K562 (cell line): Measurements from ENCODE around the gene MT1A. TPM values are rescaled to one million over a fixed set of nuclear protein-coding genes. Genes with fewer than 3 reads are reported as not detected.

Experiments
- ATAC-seq: fragments of 200-7000 bp; cut with Tn5 transposase; 3 replicates; pipeline ENCODE4 v1.9.1; 2020; ENCODE audit warnings: moderate library complexity
- BruUV-seq: library from RNA; stranded (reverse); fragments of 400-500 nt; replicated peaks from 2 replicates; lab custom pipeline; 2021; lab: Mats Ljungman, UMichigan
- CTCF ChIA-PET: fragments of 300-600 bp; formaldehyde crosslinking; extraction: SDS; loops from one replicate; lab custom pipeline; 2021; ENCODE audit warnings: low intra/inter-chr PET ratio; lab: Yijun Ruan, JAX
- POLR2A ChIA-PET: fragments of 300-600, 350-650 bp; sonication (Branson Sonifier 250); formaldehyde crosslinking; extraction: SDS; loops from one replicate; lab custom pipeline; 2021; ENCODE audit warnings: antibody characterized with exemption, inconsistent platforms; lab: Yijun Ruan, JAX
- DNase-seq, 4 experiments: peaks; one replicate each; pipeline versions ENCODE4 v3.0.0 to v3.0.0-alpha.2; 2011 to 2018; ENCODE audit warnings: low spot score in 3 of 4, mixed read lengths in 3 of 4; ENCODE audit errors: extremely low read depth in 1 of 4
- FAIRE-seq: peaks from 2 replicates; lab custom pipeline; 2011; peaks lifted over from hg19 to GRCh38; lab: Jason Lieb, UNC
- H2AFZ ChIP-seq: 2 replicates; pipeline ENCODE4 v1.6.0; 2011; ENCODE audit warnings: low read depth, low read length, control low read depth, inconsistent platforms
- H3K27ac ChIP-seq: fragments of 200-600 bp; 3 replicates; pipeline ENCODE4 v1.8.0; 2011; ENCODE audit warnings: low read depth, mild to moderate bottlenecking, control low read depth, inconsistent platforms, low read length, moderate library complexity, mixed read lengths; ENCODE audit errors: extremely low read depth
- H3K27me3 ChIP-seq, 2 experiments: fragments of 300-600 bp in 1 of 2; 2 replicates in 1 of 2; 3 replicates in 1 of 2; pipeline versions ENCODE4 v1.6.0 to v1.8.0; 2011; ENCODE audit warnings: inconsistent platforms in 2 of 2, low read length in 2 of 2, mild to moderate bottlenecking in 1 of 2, mixed read lengths in 1 of 2, moderate library complexity in 1 of 2; ENCODE audit not compliant: control insufficient read depth in 2 of 2, insufficient read depth in 2 of 2
- H3K36me3 ChIP-seq: fragments of 300-600 bp; 3 replicates; pipeline ENCODE4 v1.8.0; 2011; ENCODE audit warnings: mild to moderate bottlenecking, low read length, inconsistent platforms; ENCODE audit not compliant: control insufficient read depth, insufficient read depth
- H3K4me1 ChIP-seq, 2 experiments: fragments of 200-600 bp in 1 of 2; replicated peaks in 1 of 2; 2 replicates in 1 of 2; 3 replicates in 1 of 2; pipeline versions ENCODE4 v1.5.1 to v1.8.0; 2011; ENCODE audit warnings: inconsistent platforms in 2 of 2, low read length in 2 of 2, mild to moderate bottlenecking in 1 of 2, mixed read lengths in 1 of 2, moderate library complexity in 1 of 2; ENCODE audit not compliant: control insufficient read depth in 2 of 2, insufficient read depth in 2 of 2
- H3K4me2 ChIP-seq: 2 replicates; pipeline ENCODE4 v1.6.1; 2011; ENCODE audit warnings: low read length, control low read depth, inconsistent platforms, mixed read lengths; ENCODE audit not compliant: insufficient read depth
- H3K4me3 ChIP-seq: fragments of 200-600 bp; sonication (generic), shearing (Covaris generic); 2 replicates; pipeline ENCODE4 v1.5.1; 2016; ENCODE audit warnings: control low read depth, inconsistent platforms
- H3K79me2 ChIP-seq: fragments of 200-600 bp; 3 replicates; pipeline ENCODE4 v1.8.0; 2011; ENCODE audit warnings: low read length, inconsistent platforms; ENCODE audit not compliant: control insufficient read depth, insufficient read depth
- H3K9ac ChIP-seq, 2 experiments: 2 replicates each; pipeline versions ENCODE4 v1.6.0 to v1.6.1; 2011; ENCODE audit warnings: low read depth in 2 of 2, low read length in 2 of 2, control low read depth in 1 of 2, inconsistent platforms in 1 of 2, mild to moderate bottlenecking in 1 of 2, mixed read lengths in 1 of 2; ENCODE audit not compliant: insufficient read depth in 1 of 2
- H3K9me1 ChIP-seq: one replicate; pipeline ENCODE4 v1.6.0; 2011; ENCODE audit warnings: inconsistent platforms, mild to moderate bottlenecking, low read length, moderate library complexity; ENCODE audit not compliant: control insufficient read depth, insufficient read depth
- H3K9me3 ChIP-seq: replicated peaks from 2 replicates; pipeline ENCODE4 v1.5.1; 2011; ENCODE audit warnings: low read depth, low read length, inconsistent platforms; ENCODE audit not compliant: control insufficient read depth, insufficient read depth
- H4K20me1 ChIP-seq: replicated peaks from 2 replicates; pipeline ENCODE4 v1.6.1; 2011; ENCODE audit warnings: low read length, inconsistent platforms, mixed read lengths; ENCODE audit not compliant: control insufficient read depth, insufficient read depth
- BDP1 ChIP-seq: IDR thresholded peaks from 3 replicates; pipeline ENCODE4 v1.6.1; 2011; ENCODE audit not compliant: insufficient read length, insufficient read depth
- CHD4 ChIP-seq: fragments of 200-600 bp; sonication (generic); IDR thresholded peaks from 3 replicates; pipeline ENCODE4 v1.6.1; 2012; ENCODE audit warnings: low read depth, mild to moderate bottlenecking, mixed read lengths, low read length, inconsistent platforms; ENCODE audit not compliant: insufficient read depth, insufficient replicate concordance, poor library complexity, severe bottlenecking
- ESRRB ChIP-seq: fragments of 250-450 bp; sonication (Bioruptor Pico); IDR thresholded peaks from 2 replicates; pipeline ENCODE4 v1.5.0; 2020; ENCODE audit warnings: mild to moderate bottlenecking, moderate library complexity, borderline replicate concordance
- HNRNPUL1 ChIP-seq: fragments of 200-400 bp; formaldehyde crosslinking; IDR thresholded peaks from 2 replicates; pipeline ENCODE4 v1.6.1; 2017; ENCODE audit warnings: low read length
- NCOA2 ChIP-seq, 2 experiments: fragments of 450-650 bp; IDR thresholded peaks; 2 replicates each; pipeline ENCODE4 v1.6.1; 2018; ENCODE audit warnings: mild to moderate bottlenecking in 2 of 2, moderate library complexity in 1 of 2; ENCODE audit not compliant: partially characterized antibody in 2 of 2
- POU5F1 ChIP-seq: fragments of 150-350 bp; IDR thresholded peaks from 2 replicates; pipeline ENCODE4 v1.6.1; 2014; ENCODE audit warnings: borderline replicate concordance, low read length, low read depth, mild to moderate bottlenecking; ENCODE audit not compliant: partially characterized antibody
- ZFP36 ChIP-seq: fragments of 150-350 bp; IDR thresholded peaks from 2 replicates; pipeline ENCODE4 v1.6.1; 2018; ENCODE audit warnings: low read length, low read depth; ENCODE audit not compliant: partially characterized antibody
- ZNF253 ChIP-seq: fragments of 250-450 bp; sonication (Bioruptor Pico); conservative IDR thresholded peaks from 2 replicates; pipeline ENCODE4 v1.6.1; 2021; ENCODE audit warnings: mild to moderate bottlenecking
- ZNF445 ChIP-seq: fragments of 250-450 bp; sonication (Bioruptor Pico); IDR thresholded peaks from 2 replicates; pipeline ENCODE4 v1.4.0; 2020; ENCODE audit warnings: low read depth, mild to moderate bottlenecking, moderate library complexity
- ZSCAN29 ChIP-seq: fragments of 450-650 bp; IDR thresholded peaks from 2 replicates; pipeline ENCODE4 v1.6.1; 2017
- in situ Hi-C: fragments of 300-500 bp; cut with MboI; formaldehyde crosslinking; loops from 4 replicates; pipeline ENCODE4 v1.15.0; 2018; ENCODE audit warnings: inconsistent platforms, mixed read lengths
- intact Hi-C: fragments of 100-400 bp; cut with micrococcal nuclease; formaldehyde crosslinking; loops from 2 replicates; pipeline ENCODE4 v1.14.2; 2022
- polyA plus RNA-seq, 8 experiments: library from polyadenylated mRNA; depleted of rRNA in 4 of 8; stranded (reverse) in 5 of 8; unstranded in 3 of 8; fragments of >200 nt; fragmentation: Nextera tagmentation in 2 of 8; fragmentation: Illumina TruSeq in 1 of 8; extraction: Ambion mirVana in 2 of 8; extraction: Trizol in 1 of 8; gene quantifications; 2 replicates each; pipeline versions ENCODE4 v1.2.1 to v1.2.3, GENCODE V29; 2011 to 2014; ENCODE audit warnings: inconsistent platforms in 1 of 8, missing spikeins in 1 of 8
- total RNA-seq, 7 experiments: library from RNA; depleted of rRNA in 6 of 7; stranded (reverse); fragments of >200 nt in 6 of 7; fragmentation: Illumina TruSeq in 2 of 7; extraction: Trizol in 2 of 7; gene quantifications; 2 replicates each; pipeline versions ENCODE4 v1.2.1 to v1.2.3, GENCODE V29; 2011 to 2021; ENCODE audit warnings: low replicate concordance in 1 of 7
- TF ChIP-seq, protein P1 (sequence below): sonication (generic); formaldehyde crosslinking; IDR thresholded peaks from 2 replicates; pipeline ENCODE4 v1.8.1; 2023; ENCODE audit warnings: mild to moderate bottlenecking, missing genetic modification reagents, moderate library complexity
- TF ChIP-seq, protein P2 (sequence below): fragments of 450-650 bp; formaldehyde crosslinking; IDR thresholded peaks from 2 replicates; pipeline ENCODE4 v1.4.0; 2020; ENCODE audit warnings: mild to moderate bottlenecking, moderate library complexity
- TF ChIP-seq, protein P3 (sequence below): fragments of 200-800 bp; sonication (Bioruptor generic); IDR thresholded peaks from 2 replicates; pipeline ENCODE4 v1.6.1; 2017; ENCODE audit warnings: missing genetic modification characterization, missing compliant biosample characterization
- TF ChIP-seq, protein P4 (sequence below): sonication (generic); formaldehyde crosslinking; IDR thresholded peaks from 2 replicates; pipeline ENCODE4 v1.8.1; 2022; ENCODE audit warnings: missing genetic modification reagents

The MT1A gene
- total and polyA plus RNA-seq, 9 of the 15 experiments (the other 6 are each of a cell fraction or from before 2014, with no cell fraction given), result 0.23 TPM; not detected in 8

DNA sequence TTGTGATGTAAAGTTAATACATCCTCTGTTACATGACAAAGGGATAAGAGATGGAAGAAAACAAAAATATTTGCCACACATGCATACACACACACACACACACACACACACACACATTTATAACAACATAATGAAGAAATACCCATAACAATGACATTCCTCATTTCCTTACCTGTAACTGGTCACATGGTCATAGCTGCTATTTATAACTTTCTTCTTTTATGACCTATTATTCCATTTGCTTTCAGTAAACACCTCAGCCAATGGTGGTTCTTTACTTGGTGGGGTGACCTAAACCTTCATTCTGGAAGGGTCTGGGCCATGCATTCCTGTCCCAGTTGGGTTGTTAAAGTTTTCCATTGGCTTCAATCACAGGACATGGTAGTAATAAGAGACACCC, 24.8 kb upstream of the MT1A start:
- FAIRE-seq (no peak), ATAC-seq (no peak), DNase-seq (no peak)
- H2AFZ ChIP-seq, result no peak overlapping the region
- H3K27me3 ChIP-seq, result peaks cover 13 to 33% of the 10 kb centered on the region in 2 experiments
- CTCF ChIA-PET, result no interaction called here
- H3K4me2 ChIP-seq, result no peak overlapping the region
- no peak overlapping the region for H3K4me3 ChIP-seq
- H3K9me3 ChIP-seq, result no peaks in the 10 kb centered on the region
- in situ Hi-C loops, result no loop called here
- no peak overlapping the region for H3K27ac ChIP-seq
- H4K20me1 ChIP-seq, result no peaks in the 10 kb centered on the region
- TF ChIP-seq, protein P1, sequence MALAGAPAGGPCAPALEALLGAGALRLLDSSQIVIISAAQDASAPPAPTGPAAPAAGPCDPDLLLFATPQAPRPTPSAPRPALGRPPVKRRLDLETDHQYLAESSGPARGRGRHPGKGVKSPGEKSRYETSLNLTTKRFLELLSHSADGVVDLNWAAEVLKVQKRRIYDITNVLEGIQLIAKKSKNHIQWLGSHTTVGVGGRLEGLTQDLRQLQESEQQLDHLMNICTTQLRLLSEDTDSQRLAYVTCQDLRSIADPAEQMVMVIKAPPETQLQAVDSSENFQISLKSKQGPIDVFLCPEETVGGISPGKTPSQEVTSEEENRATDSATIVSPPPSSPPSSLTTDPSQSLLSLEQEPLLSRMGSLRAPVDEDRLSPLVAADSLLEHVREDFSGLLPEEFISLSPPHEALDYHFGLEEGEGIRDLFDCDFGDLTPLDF (CRISPR knock-in tag), result no peak
- TF ChIP-seq ZSCAN29 (no peak), CHD4 (no peak), ZNF253 (CRISPR knock-in tag) (no peak), NCOA2 (IDR thresholded peaks at IDR 0.05; ENCODE audit: partially characterized antibody in 2 of 2) (no peak), POU5F1 (no peak), ESRRB (CRISPR knock-in tag) (no peak), ZNF445 (CRISPR knock-in tag) (no peak), HNRNPUL1 (no peak), BDP1 (no peak), ZFP36 (no peak)
- TF ChIP-seq, protein P2, sequence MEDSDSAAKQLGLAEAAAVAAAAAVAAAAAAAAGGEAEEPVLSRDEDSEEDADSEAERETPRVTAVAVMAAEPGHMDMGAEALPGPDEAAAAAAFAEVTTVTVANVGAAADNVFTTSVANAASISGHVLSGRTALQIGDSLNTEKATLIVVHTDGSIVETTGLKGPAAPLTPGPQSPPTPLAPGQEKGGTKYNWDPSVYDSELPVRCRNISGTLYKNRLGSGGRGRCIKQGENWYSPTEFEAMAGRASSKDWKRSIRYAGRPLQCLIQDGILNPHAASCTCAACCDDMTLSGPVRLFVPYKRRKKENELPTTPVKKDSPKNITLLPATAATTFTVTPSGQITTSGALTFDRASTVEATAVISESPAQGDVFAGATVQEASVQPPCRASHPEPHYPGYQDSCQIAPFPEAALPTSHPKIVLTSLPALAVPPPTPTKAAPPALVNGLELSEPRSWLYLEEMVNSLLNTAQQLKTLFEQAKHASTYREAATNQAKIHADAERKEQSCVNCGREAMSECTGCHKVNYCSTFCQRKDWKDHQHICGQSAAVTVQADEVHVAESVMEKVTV (CRISPR knock-in tag), result no peak
- TF ChIP-seq, protein P3, sequence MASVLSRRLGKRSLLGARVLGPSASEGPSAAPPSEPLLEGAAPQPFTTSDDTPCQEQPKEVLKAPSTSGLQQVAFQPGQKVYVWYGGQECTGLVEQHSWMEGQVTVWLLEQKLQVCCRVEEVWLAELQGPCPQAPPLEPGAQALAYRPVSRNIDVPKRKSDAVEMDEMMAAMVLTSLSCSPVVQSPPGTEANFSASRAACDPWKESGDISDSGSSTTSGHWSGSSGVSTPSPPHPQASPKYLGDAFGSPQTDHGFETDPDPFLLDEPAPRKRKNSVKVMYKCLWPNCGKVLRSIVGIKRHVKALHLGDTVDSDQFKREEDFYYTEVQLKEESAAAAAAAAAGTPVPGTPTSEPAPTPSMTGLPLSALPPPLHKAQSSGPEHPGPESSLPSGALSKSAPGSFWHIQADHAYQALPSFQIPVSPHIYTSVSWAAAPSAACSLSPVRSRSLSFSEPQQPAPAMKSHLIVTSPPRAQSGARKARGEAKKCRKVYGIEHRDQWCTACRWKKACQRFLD (CRISPR knock-in tag), result no peak
- TF ChIP-seq, protein P4, sequence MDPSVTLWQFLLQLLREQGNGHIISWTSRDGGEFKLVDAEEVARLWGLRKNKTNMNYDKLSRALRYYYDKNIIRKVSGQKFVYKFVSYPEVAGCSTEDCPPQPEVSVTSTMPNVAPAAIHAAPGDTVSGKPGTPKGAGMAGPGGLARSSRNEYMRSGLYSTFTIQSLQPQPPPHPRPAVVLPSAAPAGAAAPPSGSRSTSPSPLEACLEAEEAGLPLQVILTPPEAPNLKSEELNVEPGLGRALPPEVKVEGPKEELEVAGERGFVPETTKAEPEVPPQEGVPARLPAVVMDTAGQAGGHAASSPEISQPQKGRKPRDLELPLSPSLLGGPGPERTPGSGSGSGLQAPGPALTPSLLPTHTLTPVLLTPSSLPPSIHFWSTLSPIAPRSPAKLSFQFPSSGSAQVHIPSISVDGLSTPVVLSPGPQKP (CRISPR knock-in tag), result no peak
- H3K4me1 ChIP-seq, result peaks cover 9 to 18% of the 10 kb centered on the region in 2 experiments
- no peaks in the 10 kb centered on the region for H3K9me1 ChIP-seq
- no peaks in the 10 kb centered on the region for H3K36me3 ChIP-seq
- no peaks in the 10 kb centered on the region for H3K79me2 ChIP-seq
- BruUV-seq, result no TSS peak
- no peak overlapping the region for H3K9ac ChIP-seq
- POLR2A ChIA-PET, result no interaction called here
- intact Hi-C loops, result no loop called here
